Endothelial cell of umbilical vein (primary cell): Measurements from ENCODE around the gene CLSTN2. TPM values are rescaled to one million over a fixed set of nuclear protein-coding genes. Genes with fewer than 3 reads are reported as not detected.

Experiments
- BruUV-seq: library from RNA; stranded (reverse); fragments of 400-500 nt; replicated peaks from 2 replicates; lab custom pipeline; 2021; lab: Mats Ljungman, UMichigan
- CTCF ChIA-PET: fragments of 300-600, 350-600 bp; sonication (Branson Sonifier 250); formaldehyde crosslinking; loops from one replicate; lab custom pipeline; 2021; ENCODE audit warnings: antibody characterized with exemption, inconsistent platforms; lab: Charles Lee
- POLR2A ChIA-PET: fragments of 300-600, 350-600 bp; sonication (Branson Sonifier 250); formaldehyde crosslinking; loops from one replicate; lab custom pipeline; 2021; ENCODE audit warnings: antibody characterized with exemption, inconsistent platforms; lab: Charles Lee
- DNase-seq: peaks from one replicate; pipeline ENCODE4 v3.0.0-alpha.2; 2011; ENCODE audit warnings: low read depth, low spot score
- FAIRE-seq: peaks from 2 replicates; lab custom pipeline; 2011; peaks lifted over from hg19 to GRCh38; lab: Jason Lieb, UNC
- H2AFZ ChIP-seq: 2 replicates; pipeline ENCODE4 v1.6.0; 2012; ENCODE audit warnings: low read depth, low read length, control low read depth, inconsistent platforms
- H3K27ac ChIP-seq: 2 replicates; pipeline ENCODE4 v1.5.1; 2011; ENCODE audit warnings: low read depth, mild to moderate bottlenecking, control low read depth, low read length, moderate library complexity; ENCODE audit not compliant: insufficient read depth
- H3K27me3 ChIP-seq, 2 experiments: 2 replicates each; pipeline versions ENCODE4 v1.6.0 to v1.6.1; 2011; ENCODE audit warnings: low read length in 2 of 2, mixed read lengths in 1 of 2; ENCODE audit not compliant: control insufficient read depth in 2 of 2, insufficient read depth in 2 of 2
- H3K36me3 ChIP-seq, 2 experiments: 2 replicates in 1 of 2; 3 replicates in 1 of 2; pipeline ENCODE4 v1.5.1; 2011; ENCODE audit warnings: low read length in 2 of 2, mild to moderate bottlenecking in 1 of 2, moderate library complexity in 1 of 2; ENCODE audit not compliant: control insufficient read depth in 2 of 2, insufficient read depth in 2 of 2; ENCODE audit errors: extremely low read depth in 1 of 2
- H3K4me1 ChIP-seq: 3 replicates; pipeline ENCODE4 v1.5.1; 2011; ENCODE audit warnings: mild to moderate bottlenecking, low read length; ENCODE audit not compliant: control insufficient read depth, insufficient read depth; ENCODE audit errors: extremely low read depth
- H3K4me2 ChIP-seq: 2 replicates; pipeline ENCODE4 v1.6.1; 2011; ENCODE audit warnings: low read length, control low read depth, mixed read lengths; ENCODE audit not compliant: insufficient read depth
- H3K4me3 ChIP-seq, 3 experiments: fragments of 200-600 bp in 1 of 3; sonication (generic), shearing (Covaris generic) in 1 of 3; replicated peaks in 1 of 3; 2 replicates each; pipeline ENCODE4 v1.5.1; 2011 to 2016; ENCODE audit warnings: control low read depth in 3 of 3, low read length in 3 of 3, mild to moderate bottlenecking in 2 of 3, inconsistent platforms in 1 of 3, low read depth in 1 of 3, moderate library complexity in 1 of 3; ENCODE audit not compliant: insufficient read depth in 1 of 3
- H3K79me2 ChIP-seq: 2 replicates; pipeline ENCODE4 v1.6.0; 2012; ENCODE audit warnings: low read length, inconsistent platforms; ENCODE audit not compliant: control insufficient read depth, insufficient read depth
- H3K9ac ChIP-seq: replicated peaks from 2 replicates; pipeline ENCODE3; 2011; ENCODE audit warnings: low read length, control low read depth; ENCODE audit not compliant: insufficient read depth; ENCODE audit errors: extremely low read depth
- H3K9me1 ChIP-seq: replicated peaks from 3 replicates; pipeline ENCODE4 v1.6.0; 2011; ENCODE audit warnings: mild to moderate bottlenecking, low read length; ENCODE audit not compliant: control insufficient read depth, insufficient read depth; ENCODE audit errors: extremely low read depth
- H3K9me3 ChIP-seq: replicated peaks from 2 replicates; pipeline ENCODE4 v1.5.1; 2012; ENCODE audit warnings: low read length, inconsistent platforms; ENCODE audit not compliant: control insufficient read depth, insufficient read depth
- H4K20me1 ChIP-seq: replicated peaks from 2 replicates; pipeline ENCODE3; 2011; ENCODE audit warnings: mild to moderate bottlenecking, low read length; ENCODE audit not compliant: control insufficient read depth, insufficient read depth; ENCODE audit errors: extremely low read depth
- EZH2 ChIP-seq: IDR thresholded peaks from 2 replicates; pipeline ENCODE4 v1.6.1; 2012; ENCODE audit warnings: borderline replicate concordance, low read depth, mild to moderate bottlenecking, moderate library complexity, low read length, inconsistent platforms; ENCODE audit not compliant: severe bottlenecking
- FOS ChIP-seq: IDR thresholded peaks from 2 replicates; pipeline ENCODE4 v1.6.1; 2011; ENCODE audit warnings: mild to moderate bottlenecking, low read length, moderate library complexity, borderline replicate concordance; ENCODE audit not compliant: insufficient read depth
- GATA2 ChIP-seq: IDR thresholded peaks from 2 replicates; pipeline ENCODE4 v1.7.0; 2011; ENCODE audit warnings: low read depth, mild to moderate bottlenecking, moderate library complexity, mixed read lengths, low read length; ENCODE audit not compliant: insufficient read length, insufficient read depth
- JUN ChIP-seq: IDR thresholded peaks from 2 replicates; pipeline ENCODE4 v1.6.1; 2011; ENCODE audit warnings: borderline replicate concordance, low read depth; ENCODE audit not compliant: insufficient read length, insufficient read depth
- MYC ChIP-seq: IDR thresholded peaks from one replicate; pipeline ENCODE4 v1.6.1; 2011; ENCODE audit warnings: mild to moderate bottlenecking, low read depth, low read length
- POLR2A ChIP-seq: IDR thresholded peaks from 2 replicates; pipeline ENCODE4 v1.6.1; 2012; ENCODE audit warnings: low read depth, mild to moderate bottlenecking, control low read depth, low read length
- POLR2AphosphoS5 ChIP-seq: IDR thresholded peaks from 2 replicates; pipeline ENCODE4 v1.6.1; 2012; ENCODE audit warnings: low read depth, mild to moderate bottlenecking, control low read depth, low read length, moderate library complexity; ENCODE audit not compliant: insufficient read depth
- dilution Hi-C: fragments of 300-500 bp; cut with MboI; formaldehyde crosslinking; loops from one replicate; pipeline ENCODE4 v1.15.0; 2019; ENCODE audit warnings: low sequenced_read_pairs; ENCODE audit not compliant: extremely low pct_ligation_motif_present
- intact Hi-C: fragments of 100-400 bp; cut with micrococcal nuclease; formaldehyde crosslinking; loops from one replicate; pipeline ENCODE4 v1.10.0; 2022
- polyA plus RNA-seq, 4 experiments: library from polyadenylated mRNA; depleted of rRNA in 3 of 4; stranded (reverse) in 3 of 4; unstranded in 1 of 4; fragments of >200 nt; gene quantifications; 2 replicates each; pipeline versions ENCODE4 v1.2.1 to v1.2.3, GENCODE V29; 2011 to 2012; ENCODE audit warnings: missing spikeins in 1 of 4
- total RNA-seq: library from RNA; stranded (reverse); gene quantifications from 2 replicates; pipeline ENCODE4 v1.2.3, GENCODE V29; 2021
- TF ChIP-seq, protein P1 (sequence below), 2 donors: IDR thresholded peaks; 1 replicate in 1 of 2; 2 replicates in 1 of 2; pipeline ENCODE4 v1.5.1; 2011; ENCODE audit warnings: low read length in 2 of 2, mild to moderate bottlenecking in 2 of 2, moderate library complexity in 2 of 2, control low read depth in 1 of 2, inconsistent platforms in 1 of 2, low read depth in 1 of 2; ENCODE audit not compliant: insufficient read depth in 1 of 2; ENCODE audit errors: extremely low read depth in 1 of 2
- TF ChIP-seq, protein P2 (sequence below): IDR thresholded peaks from 2 replicates; pipeline ENCODE4 v1.6.1; 2011; ENCODE audit not compliant: insufficient read depth, insufficient read length

CLSTN2 gene
- total and polyA plus RNA-seq, 2 donors (not counting 3 experiments of a cell fraction or from before 2014, with no cell fraction given): 0.26 to 0.38 TPM

DNA sequence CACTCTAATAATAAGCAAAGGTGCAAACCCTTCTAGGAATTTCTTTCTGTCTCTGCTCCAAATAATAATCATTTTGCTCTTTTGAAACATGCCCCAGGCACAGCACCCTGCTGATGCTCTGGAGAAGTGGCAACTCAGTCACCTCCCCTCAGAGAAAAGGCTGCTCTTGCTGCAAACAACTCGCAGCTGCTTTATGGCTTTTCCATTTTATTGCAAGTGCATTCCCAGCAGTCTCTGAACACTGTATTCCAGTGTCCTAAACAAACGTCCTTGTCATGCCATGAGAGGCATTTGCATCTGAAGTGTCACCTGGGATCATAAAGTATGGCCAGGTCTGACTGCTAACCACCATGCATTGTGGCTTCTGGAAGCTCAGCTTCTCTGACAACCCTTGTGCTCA lies 384.8 kb downstream of the CLSTN2 start:
- no TSS peak for BruUV-seq
- H3K4me3 ChIP-seq: no peak overlapping the region
- no peaks in the 10 kb centered on the region for H3K27me3 ChIP-seq
- no peak overlapping the region for H3K4me2 ChIP-seq
- H3K9me3 ChIP-seq: no peaks in the 10 kb centered on the region
- TF ChIP-seq POLR2A: no peak
- TF ChIP-seq EZH2: no peak
- TF ChIP-seq, protein P1, sequence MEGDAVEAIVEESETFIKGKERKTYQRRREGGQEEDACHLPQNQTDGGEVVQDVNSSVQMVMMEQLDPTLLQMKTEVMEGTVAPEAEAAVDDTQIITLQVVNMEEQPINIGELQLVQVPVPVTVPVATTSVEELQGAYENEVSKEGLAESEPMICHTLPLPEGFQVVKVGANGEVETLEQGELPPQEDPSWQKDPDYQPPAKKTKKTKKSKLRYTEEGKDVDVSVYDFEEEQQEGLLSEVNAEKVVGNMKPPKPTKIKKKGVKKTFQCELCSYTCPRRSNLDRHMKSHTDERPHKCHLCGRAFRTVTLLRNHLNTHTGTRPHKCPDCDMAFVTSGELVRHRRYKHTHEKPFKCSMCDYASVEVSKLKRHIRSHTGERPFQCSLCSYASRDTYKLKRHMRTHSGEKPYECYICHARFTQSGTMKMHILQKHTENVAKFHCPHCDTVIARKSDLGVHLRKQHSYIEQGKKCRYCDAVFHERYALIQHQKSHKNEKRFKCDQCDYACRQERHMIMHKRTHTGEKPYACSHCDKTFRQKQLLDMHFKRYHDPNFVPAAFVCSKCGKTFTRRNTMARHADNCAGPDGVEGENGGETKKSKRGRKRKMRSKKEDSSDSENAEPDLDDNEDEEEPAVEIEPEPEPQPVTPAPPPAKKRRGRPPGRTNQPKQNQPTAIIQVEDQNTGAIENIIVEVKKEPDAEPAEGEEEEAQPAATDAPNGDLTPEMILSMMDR (IDR thresholded peaks at IDR 0.05; ENCODE audit: extremely low read depth in 1 of 2, insufficient read depth in 1 of 2, low read depth in 1 of 2, low read length in 2 of 2): no peak
- TF ChIP-seq, protein P2, sequence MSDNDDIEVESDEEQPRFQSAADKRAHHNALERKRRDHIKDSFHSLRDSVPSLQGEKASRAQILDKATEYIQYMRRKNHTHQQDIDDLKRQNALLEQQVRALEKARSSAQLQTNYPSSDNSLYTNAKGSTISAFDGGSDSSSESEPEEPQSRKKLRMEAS: no peak
- no peak for TF ChIP-seq JUN
- TF ChIP-seq FOS: no peak
- TF ChIP-seq GATA2: no peak
- TF ChIP-seq POLR2AphosphoS5: no peak
- TF ChIP-seq MYC: no peak
- no peak overlapping the region for H3K9ac ChIP-seq
- no peak overlapping the region for H2AFZ ChIP-seq
- no peaks in the 10 kb centered on the region for H3K9me1 ChIP-seq
- no peaks in the 10 kb centered on the region for H3K79me2 ChIP-seq
- intact Hi-C loops: no loop called here
- ChIA-PET POLR2A (no interaction called here), CTCF (no interaction called here)
- FAIRE-seq (no peak), DNase-seq (no peak)
- H4K20me1 ChIP-seq: no peaks in the 10 kb centered on the region
- H3K36me3 ChIP-seq: no peaks in the 10 kb centered on the region
- dilution Hi-C loops: no loop called here
- H3K27ac ChIP-seq: no peak overlapping the region
- H3K4me1 ChIP-seq: no peaks in the 10 kb centered on the region
